ENCODE data around the gene KCNJ4.

KCNJ4 gene

DNA sequence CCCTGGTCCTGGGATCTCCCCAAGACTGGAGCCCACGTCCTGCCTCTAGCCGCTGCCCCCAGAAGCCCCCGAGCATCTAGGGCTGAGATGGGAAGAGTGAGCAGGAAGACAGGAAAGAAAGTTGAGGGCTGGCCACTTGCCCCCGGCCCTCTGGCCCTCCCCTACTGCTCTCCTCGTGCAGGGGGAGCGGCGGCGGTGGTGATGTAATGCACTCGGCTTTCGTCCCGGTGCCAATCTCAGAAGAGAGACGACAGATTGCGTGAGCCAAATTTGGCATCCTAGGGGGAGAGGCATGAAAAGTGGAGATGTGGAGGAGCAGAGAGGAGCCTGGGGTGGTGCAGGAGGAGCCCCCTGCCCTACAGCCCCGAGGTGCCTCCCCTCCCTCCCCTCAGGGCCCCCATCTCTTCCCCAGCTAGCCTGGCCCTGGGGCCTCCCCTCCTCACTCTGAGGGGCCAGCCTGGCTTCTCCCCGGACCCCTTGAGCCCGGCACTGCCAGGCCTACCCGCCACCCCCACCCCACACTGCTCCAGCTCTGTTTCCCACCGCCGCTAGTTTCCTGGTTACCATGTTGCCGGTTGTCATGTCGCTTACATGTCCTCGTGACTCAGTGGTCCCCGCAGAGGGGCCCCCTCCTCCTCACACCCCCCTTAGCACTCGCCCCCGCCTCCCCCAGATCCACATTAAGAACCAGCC, 2.5 kb downstream of the KCNJ4 start:
- no peak for DNase-seq

DNA sequence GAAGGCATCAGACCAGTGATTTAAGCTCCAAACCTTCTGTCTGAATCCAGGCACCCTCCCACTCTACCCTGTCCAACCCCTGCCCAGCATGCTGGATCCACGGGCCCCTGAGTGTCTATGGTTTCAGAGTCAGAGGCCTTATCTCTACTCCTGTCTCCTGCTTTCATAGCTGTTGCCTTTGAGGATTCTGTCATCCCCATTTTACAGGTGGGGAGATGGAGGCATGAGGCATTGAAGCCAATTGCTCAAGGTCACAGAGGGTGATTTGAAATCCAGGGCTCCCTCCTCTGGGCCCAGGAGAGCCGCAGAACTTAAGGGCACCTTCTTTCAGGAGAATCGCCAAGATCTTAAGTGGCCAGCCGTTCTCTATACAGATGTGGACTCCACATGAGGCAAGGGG, 3.1 kb downstream of the KCNJ4 start:
- DNase-seq, result no peak

DNA sequence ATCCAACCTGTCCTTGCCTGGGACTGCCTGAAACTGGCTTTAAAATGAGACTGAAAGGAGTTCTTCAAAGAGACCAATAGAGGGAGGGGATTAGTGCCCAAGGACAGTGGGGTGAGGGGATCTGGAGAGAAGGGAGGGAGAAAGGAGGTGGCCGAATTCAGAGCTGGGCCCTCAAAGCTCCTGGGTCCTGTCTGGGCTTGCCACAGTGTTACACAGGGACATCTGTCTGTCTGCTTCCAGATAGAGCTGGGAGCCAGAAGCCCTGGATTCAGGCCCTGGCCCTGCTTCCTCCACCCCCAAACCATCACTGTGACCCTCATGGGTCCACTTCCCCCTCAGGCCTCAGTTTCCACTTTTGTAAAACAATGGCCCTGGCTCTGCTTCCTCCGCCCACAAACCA, 3.6 kb downstream of the KCNJ4 start:
- DNase-seq, result no peak

DNA sequence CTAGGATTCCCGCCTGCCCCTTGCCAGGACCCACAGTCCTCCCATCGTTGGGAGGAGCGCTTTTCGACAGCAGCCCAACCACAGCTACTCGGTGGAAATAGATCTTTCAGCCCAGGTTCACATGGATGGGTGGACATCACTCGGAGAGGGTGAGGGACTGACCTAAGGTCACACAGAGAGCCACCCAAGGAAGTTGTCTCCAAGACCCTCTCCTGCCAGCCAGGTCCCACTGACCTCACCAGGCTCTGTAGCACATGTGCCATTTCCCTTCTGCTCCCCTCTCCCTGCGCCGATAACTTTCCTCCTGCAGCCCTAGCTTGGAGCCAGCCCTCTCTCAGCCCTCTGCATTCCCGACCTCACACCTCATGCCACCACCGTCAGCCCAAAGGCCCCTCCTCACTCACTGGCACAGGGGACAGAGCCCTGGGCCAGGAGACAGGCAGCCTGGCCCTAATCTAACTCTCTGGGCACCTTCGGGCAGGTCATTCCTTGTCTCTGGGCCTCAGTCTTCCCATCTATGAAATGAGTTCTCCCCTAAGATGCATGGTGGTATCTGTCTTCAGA, 4.7 kb downstream of the KCNJ4 start:
- no peak for DNase-seq

DNA sequence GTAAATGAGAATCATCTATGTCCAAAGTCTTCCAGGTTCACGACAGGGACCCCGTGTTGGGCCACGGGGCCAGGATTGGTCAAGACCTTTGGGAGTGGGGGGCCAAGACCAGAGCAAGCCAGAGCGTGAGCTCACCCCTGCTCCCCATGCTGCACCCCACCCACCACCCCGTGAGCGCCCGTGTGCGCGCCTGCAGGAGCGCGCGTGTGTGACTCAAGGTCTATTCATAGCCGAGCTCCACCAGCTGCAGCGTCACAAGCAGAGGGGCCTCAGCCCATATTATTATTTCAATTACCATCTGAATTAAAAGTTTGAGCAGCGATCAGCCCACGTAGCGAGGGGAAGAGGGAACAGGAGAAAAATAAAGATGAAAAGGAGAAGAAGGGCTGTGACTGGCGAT, 5.2 kb downstream of the KCNJ4 start:
- DNase-seq, result no peak

DNA sequence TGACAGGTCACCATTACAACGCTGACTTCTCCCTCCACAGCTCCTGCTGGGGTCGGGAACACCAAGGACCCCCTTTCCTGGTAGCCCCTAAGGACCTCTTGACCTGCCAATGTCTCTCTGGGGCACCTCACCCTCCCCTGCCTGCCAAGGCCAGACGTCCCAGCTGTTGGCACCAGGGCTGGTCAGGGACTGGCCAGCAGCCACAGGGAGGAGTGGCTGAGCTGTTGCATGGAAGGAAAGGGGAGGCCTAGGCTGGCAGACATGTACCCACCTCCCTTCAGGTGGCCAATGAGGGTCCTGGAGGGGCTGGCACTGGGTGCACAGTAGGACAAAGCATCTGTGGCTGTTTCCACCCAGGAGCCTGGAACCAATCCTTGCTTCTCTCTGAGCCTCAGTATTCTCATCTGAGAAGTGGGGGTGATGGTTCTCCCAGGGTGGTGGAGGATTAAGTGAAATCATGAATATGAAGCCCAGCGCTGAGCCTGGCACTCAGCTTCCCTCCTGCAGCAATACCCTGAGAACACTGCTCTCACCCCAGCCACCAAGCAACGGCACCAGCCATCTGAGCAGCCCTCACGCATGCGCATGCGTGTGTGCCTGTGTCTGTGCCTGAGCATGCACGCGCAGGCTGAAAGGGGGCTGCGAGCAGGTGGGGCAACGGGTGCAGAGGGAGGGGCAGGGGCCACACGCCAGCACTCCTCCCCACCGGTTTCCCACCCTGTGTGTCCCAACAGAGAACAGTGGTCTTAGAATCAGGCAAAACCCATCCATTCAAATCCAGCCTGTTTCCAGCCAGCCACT, 5.9 kb downstream of the KCNJ4 start:
- no peak for DNase-seq

- DNase-seq, result no peak
Measured at GRCh38 chr22:38446018-38446601, 8.9 kb downstream of the KCNJ4 start.

- DNase-seq, result no peak
Measured at GRCh38 chr22:38444783-38445182, 10.2 kb downstream of the KCNJ4 start.

- no peak for DNase-seq
Measured at GRCh38 chr22:38443628-38444521, 11.1 kb downstream of the KCNJ4 start.

DNA sequence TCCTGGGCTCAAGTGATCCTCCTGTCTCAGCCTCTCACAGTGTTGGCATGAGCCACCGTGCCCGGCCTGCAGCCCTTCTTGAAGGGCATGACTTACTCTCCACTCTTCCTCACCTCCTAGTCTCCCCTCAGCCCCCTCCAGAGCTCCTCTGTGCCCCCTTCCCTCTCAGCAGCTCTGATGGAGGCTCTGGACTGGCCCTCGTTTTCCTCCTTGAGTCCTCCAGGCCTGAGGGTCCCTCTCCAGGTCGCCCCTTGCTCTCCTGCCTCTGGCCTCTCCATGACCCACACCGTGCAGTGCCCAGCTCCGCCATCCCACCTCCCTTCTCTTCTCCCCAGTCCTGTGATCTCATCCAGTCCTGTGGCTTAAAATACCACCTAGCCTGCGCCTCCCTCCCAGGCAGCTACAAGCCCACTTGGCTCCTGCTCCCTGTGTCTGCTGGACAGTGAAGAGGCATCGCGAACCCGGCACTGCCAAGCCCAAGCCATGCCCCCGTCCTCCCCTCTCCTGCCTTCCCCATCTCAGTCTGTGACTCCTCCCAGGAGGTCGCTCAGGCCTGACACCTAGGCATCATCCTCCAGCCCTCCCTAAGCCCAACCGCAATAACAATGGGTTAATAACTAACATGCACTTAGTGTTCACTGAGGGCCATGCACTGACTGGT, 11.9 kb downstream of the KCNJ4 start:
- no peak for DNase-seq

GRCh38 chr22:38441620-38442287, 13.2 kb downstream of the KCNJ4 start:
- no peak for DNase-seq

- no peak for DNase-seq
Measured at GRCh38 chr22:38440747-38441350, 14.2 kb downstream of the KCNJ4 start.

GRCh38 chr22:38437416-38437815, 17.6 kb downstream of the KCNJ4 start:
- no peak for DNase-seq

DNA sequence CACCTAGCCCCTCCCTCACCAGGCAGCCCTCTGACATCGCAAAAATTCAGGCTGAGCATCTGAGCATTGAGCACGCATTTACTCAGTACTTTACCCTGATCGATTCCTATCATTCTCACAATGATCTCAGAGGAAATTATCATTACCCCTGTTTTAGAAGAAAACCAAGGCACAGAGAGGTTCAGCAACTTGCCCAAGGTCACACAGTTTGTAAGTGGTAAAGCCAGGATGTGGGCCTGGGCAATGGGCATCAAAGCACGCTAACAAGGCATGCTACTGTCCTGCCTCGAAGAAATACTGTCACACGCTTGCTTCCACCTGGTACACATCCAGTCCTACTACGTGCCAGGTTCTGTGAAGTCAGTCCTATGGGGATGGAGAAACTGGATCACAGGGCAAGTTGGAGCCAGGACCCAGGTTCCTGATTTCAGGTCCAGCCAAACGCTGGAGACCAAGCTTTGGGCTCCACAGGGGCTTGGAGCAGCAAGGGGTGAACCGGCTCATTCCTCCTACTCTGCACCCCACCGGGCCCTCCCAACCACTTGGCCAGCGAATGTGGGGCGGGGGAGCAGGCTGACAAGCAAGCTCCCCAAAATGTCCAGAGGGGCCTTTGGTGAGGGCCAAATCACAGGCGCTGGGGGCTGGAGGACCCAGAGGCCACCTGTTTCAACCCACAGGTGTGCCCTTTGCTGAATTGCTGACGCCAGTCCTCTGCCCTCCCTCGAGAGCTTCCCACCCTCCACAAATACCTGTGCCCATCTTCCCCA, 18.2 kb downstream of the KCNJ4 start:
- DNase-seq, result no peak

DNA sequence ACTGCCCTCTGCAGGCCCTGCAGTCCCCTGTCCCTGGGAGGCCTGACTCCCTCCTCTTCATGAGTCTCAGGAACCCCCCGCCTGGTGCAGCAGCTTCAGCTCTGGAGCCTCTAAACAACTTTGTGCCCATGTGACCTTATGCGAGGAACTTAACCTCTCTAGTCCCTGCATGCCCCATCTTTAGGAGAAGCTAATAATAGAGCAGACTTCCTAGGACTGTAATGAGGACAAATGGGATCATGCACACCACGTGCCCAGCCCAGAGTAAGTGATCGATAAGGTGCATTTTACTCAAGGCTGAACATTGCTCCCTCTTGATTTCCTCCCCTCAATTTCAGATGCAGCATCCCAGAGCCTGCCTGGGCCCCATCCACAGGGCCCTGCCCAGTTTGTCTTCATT, 19.0 kb downstream of the KCNJ4 start:
- DNase-seq, result no peak

- no peak for DNase-seq
Measured at GRCh38 chr22:38435010-38435409, 20.0 kb downstream of the KCNJ4 start.

- no peak for DNase-seq
Measured at GRCh38 chr22:38433871-38434270, 21.1 kb downstream of the KCNJ4 start.

DNA sequence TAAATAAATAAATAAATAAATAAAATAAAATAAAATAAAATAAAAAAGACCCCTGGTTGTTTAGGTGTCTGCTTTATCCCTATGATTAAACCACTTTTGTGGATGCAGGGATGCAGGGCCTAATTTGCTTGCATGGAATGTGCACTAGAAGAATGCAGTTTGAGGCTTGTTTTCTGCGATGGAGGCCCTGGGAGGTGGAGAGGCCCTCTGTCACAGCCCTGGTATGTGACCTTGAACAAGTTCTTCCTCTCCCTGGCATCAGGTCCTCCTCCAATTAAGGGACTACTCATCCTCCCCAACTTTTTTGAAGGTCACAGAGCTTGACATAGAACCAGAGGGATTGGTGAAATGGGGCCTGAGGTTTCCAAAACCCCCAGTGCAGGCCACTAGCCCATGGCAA, 22.7 kb downstream of the KCNJ4 start:
- no peak for DNase-seq

GRCh38 chr22:38431266-38432010, 23.6 kb downstream of the KCNJ4 start:
- no peak for DNase-seq
